HG03571 (cell line): Measurements from ENCODE around the gene ZNF226.
"Not testable (repeated sequence)": the region's sequence is repeated elsewhere in the genome, so short reads cannot be mapped to it uniquely, and the experiment has no call there.

Experiments used
- ATAC-seq: cut with Tn5 transposase; IDR thresholded peaks from one replicate; pipeline ENCODE4 v1.9.1; 2021; ENCODE audit not compliant: unreplicated experiment

Gene ZNF226

GRCh38 chr19:44207126-44207803 is 42.4 kb downstream of the ZNF226 start:
- ATAC-seq: peak; percentile 89

- ATAC-seq: peak; percentile 93
These were observed 47.5 kb downstream of the ZNF226 start, which contains the start of gene ZNF227 for GRCh38 chr19:44212250-44212865. TSS of gene ZNF227 (plus strand) at chr19:44212532. CDS start at chr19:44217793, 5,261 bp downstream.

GRCh38 chr19:44212866-44213346 is 48.0 kb downstream of the ZNF226 start:
- ATAC-seq: no peak

- ATAC-seq: not testable (repeated sequence)
These were observed 55.0 kb downstream of the ZNF226 start for GRCh38 chr19:44219926-44220325.

GRCh38 chr19:44220761-44221160 is 55.9 kb downstream of the ZNF226 start:
- ATAC-seq: not testable (repeated sequence)

GRCh38 chr19:44221291-44221690 is 56.4 kb downstream of the ZNF226 start:
- not testable (repeated sequence) for ATAC-seq
